SK-N-SH treated with all-trans-retinoic acid at 6 μM for 48 hours (cell line): Measurements from ENCODE around the gene OBSL1.

ENCODE experiments used
- ATAC-seq: fragments of 200-7000 bp; cut with Tn5 transposase; 3 replicates; pipeline ENCODE4 v1.9.1; 2020; ENCODE audit warnings: mild to moderate bottlenecking, moderate library complexity
- ARNTL ChIP-seq: fragments of 450-650 bp; formaldehyde crosslinking; IDR thresholded peaks from 2 replicates; pipeline ENCODE4 v1.5.0; 2020; ENCODE audit warnings: low read depth, mild to moderate bottlenecking, moderate library complexity, borderline replicate concordance
- BACH2 ChIP-seq: fragments of 250-450 bp; sonication (Bioruptor Pico); IDR thresholded peaks from 2 replicates; pipeline ENCODE4 v1.9.0; 2021; ENCODE audit warnings: mild to moderate bottlenecking, borderline replicate concordance
- CSDC2 ChIP-seq: fragments of 250-450 bp; sonication (Bioruptor Pico); IDR thresholded peaks from 2 replicates; pipeline ENCODE4 v1.5.0; 2020; ENCODE audit warnings: mild to moderate bottlenecking, moderate library complexity
- ESRRG ChIP-seq: fragments of 250-450 bp; sonication (Bioruptor Pico); IDR thresholded peaks from 2 replicates; pipeline ENCODE4 v1.6.1; 2021; ENCODE audit warnings: mild to moderate bottlenecking
- ISL1 ChIP-seq: fragments of 250-450 bp; sonication (Bioruptor Pico); IDR thresholded peaks from 2 replicates; pipeline ENCODE4 v2.1.2; 2022; ENCODE audit warnings: mild to moderate bottlenecking, moderate library complexity
- OSR1 ChIP-seq: fragments of 250-450 bp; sonication (Bioruptor Pico); IDR thresholded peaks from 2 replicates; pipeline ENCODE4 v1.8.0; 2022; ENCODE audit warnings: moderate library complexity, mild to moderate bottlenecking, inconsistent platforms
- PATZ1 ChIP-seq: fragments of 250-450 bp; sonication (Bioruptor Pico); IDR thresholded peaks from 2 replicates; pipeline ENCODE4 v1.8.0; 2020; ENCODE audit warnings: mild to moderate bottlenecking, moderate library complexity, borderline replicate concordance
- PPARA ChIP-seq: fragments of 250-450 bp; sonication (Bioruptor Pico); IDR thresholded peaks from 2 replicates; pipeline ENCODE4 v1.5.0; 2020; ENCODE audit warnings: mild to moderate bottlenecking, borderline replicate concordance
- RARB ChIP-seq: fragments of 250-450 bp; sonication (Bioruptor Pico); IDR thresholded peaks from 2 replicates; pipeline ENCODE4 v1.8.0; 2021; ENCODE audit warnings: mild to moderate bottlenecking, moderate library complexity
- SNAI2 ChIP-seq: fragments of 250-450 bp; sonication (Bioruptor Pico); IDR thresholded peaks from 2 replicates; pipeline ENCODE4 v1.5.0; 2020; ENCODE audit warnings: mild to moderate bottlenecking, moderate library complexity
- TCF4 ChIP-seq: fragments of 250-450 bp; sonication (Bioruptor Pico); IDR thresholded peaks from 2 replicates; pipeline ENCODE4 v1.8.0; 2021; ENCODE audit warnings: mild to moderate bottlenecking, moderate library complexity, borderline replicate concordance
- TOX ChIP-seq: fragments of 250-450 bp; sonication (Bioruptor Pico); IDR thresholded peaks from 2 replicates; pipeline ENCODE4 v1.8.0; 2021; ENCODE audit warnings: mild to moderate bottlenecking, moderate library complexity, borderline replicate concordance
- TSHZ2 ChIP-seq: fragments of 250-450 bp; sonication (Bioruptor Pico); IDR thresholded peaks from 2 replicates; pipeline ENCODE4 v1.5.0; 2020; ENCODE audit warnings: mild to moderate bottlenecking, moderate library complexity
- ZC3H10 ChIP-seq: fragments of 250-450 bp; sonication (Bioruptor Pico); IDR thresholded peaks from 2 replicates; pipeline ENCODE4 v1.5.1; 2021; ENCODE audit warnings: mild to moderate bottlenecking, moderate library complexity
- ZFP3 ChIP-seq: fragments of 250-450 bp; sonication (Bioruptor Pico); IDR thresholded peaks from 2 replicates; pipeline ENCODE4 v1.5.0; 2020; ENCODE audit warnings: mild to moderate bottlenecking, moderate library complexity
- ZFP30 ChIP-seq: fragments of 450-650 bp; formaldehyde crosslinking; IDR thresholded peaks from 2 replicates; pipeline ENCODE4 v1.5.0; 2022; ENCODE audit warnings: mild to moderate bottlenecking, moderate library complexity
- ZNF70 ChIP-seq: fragments of 450-650 bp; formaldehyde crosslinking; IDR thresholded peaks from 2 replicates; pipeline ENCODE4 v1.5.0; 2020; ENCODE audit warnings: mild to moderate bottlenecking, moderate library complexity
- ZNF8 ChIP-seq: fragments of 450-650 bp; formaldehyde crosslinking; IDR thresholded peaks from 2 replicates; pipeline ENCODE4 v1.5.0; 2020; ENCODE audit warnings: mild to moderate bottlenecking, moderate library complexity
- TF ChIP-seq, protein P1 (sequence below): fragments of 250-450 bp; sonication (Bioruptor Pico); IDR thresholded peaks from 2 replicates; pipeline ENCODE4 v1.8.0; 2021; ENCODE audit warnings: low read depth, mild to moderate bottlenecking, moderate library complexity, borderline replicate concordance
- TF ChIP-seq, protein P2 (sequence below): fragments of 250-450 bp; sonication (Bioruptor Pico); IDR thresholded peaks from 2 replicates; pipeline ENCODE4 v1.5.1; 2020; ENCODE audit warnings: low read depth, mild to moderate bottlenecking, moderate library complexity
- TF ChIP-seq, protein P3 (sequence below): fragments of 250-450 bp; sonication (Bioruptor Pico); IDR thresholded peaks from 2 replicates; pipeline ENCODE4 v1.5.1; 2021; ENCODE audit warnings: mild to moderate bottlenecking, moderate library complexity

The OBSL1 gene

DNA sequence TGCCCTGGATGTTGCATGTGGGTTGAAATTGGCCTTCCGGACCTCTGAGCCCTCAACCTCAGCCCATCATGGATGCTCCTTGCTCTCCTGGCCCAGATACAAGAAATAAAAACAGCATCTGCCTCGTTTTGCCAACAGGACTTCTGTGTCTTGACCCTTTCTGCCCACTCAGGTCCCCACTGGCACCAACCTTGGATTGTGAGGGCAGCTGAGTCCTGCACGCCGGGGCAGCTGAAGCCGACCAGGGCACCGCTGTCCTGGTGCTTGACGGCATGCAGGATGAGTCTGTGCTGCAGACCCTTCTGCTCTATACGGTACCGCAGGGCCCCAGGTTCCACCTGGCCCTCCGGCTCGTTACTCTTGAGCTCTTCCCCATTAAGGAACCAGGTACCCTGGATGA lies 4.7 kb downstream of the OBSL1 start:
- no peak for ATAC-seq
- TF ChIP-seq ZC3H10 (CRISPR knock-in tag) (no peak), ISL1 (no peak), ZFP30 (CRISPR knock-in tag) (no peak), OSR1 (CRISPR knock-in tag) (no peak), TOX (CRISPR knock-in tag) (no peak), TCF4 (CRISPR knock-in tag) (no peak), ARNTL (no peak), BACH2 (no peak), CSDC2 (CRISPR knock-in tag) (no peak), PATZ1 (CRISPR knock-in tag) (no peak), ZNF70 (no peak), ESRRG (no peak), TSHZ2 (CRISPR knock-in tag) (no peak), SNAI2 (CRISPR knock-in tag) (no peak)
- TF ChIP-seq, protein P1, sequence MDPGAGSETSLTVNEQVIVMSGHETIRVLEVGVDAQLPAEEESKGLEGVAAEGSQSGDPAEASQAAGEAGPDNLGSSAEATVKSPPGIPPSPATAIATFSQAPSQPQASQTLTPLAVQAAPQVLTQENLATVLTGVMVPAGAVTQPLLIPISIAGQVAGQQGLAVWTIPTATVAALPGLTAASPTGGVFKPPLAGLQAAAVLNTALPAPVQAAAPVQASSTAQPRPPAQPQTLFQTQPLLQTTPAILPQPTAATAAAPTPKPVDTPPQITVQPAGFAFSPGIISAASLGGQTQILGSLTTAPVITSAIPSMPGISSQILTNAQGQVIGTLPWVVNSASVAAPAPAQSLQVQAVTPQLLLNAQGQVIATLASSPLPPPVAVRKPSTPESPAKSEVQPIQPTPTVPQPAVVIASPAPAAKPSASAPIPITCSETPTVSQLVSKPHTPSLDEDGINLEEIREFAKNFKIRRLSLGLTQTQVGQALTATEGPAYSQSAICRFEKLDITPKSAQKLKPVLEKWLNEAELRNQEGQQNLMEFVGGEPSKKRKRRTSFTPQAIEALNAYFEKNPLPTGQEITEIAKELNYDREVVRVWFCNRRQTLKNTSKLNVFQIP (CRISPR knock-in tag), result no peak
- TF ChIP-seq, protein P2, sequence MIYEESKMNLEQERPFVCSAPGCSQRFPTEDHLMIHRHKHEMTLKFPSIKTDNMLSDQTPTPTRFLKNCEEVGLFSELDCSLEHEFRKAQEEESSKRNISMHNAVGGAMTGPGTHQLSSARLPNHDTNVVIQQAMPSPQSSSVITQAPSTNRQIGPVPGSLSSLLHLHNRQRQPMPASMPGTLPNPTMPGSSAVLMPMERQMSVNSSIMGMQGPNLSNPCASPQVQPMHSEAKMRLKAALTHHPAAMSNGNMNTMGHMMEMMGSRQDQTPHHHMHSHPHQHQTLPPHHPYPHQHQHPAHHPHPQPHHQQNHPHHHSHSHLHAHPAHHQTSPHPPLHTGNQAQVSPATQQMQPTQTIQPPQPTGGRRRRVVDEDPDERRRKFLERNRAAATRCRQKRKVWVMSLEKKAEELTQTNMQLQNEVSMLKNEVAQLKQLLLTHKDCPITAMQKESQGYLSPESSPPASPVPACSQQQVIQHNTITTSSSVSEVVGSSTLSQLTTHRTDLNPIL (CRISPR knock-in tag), result no peak
- TF ChIP-seq, protein P3, sequence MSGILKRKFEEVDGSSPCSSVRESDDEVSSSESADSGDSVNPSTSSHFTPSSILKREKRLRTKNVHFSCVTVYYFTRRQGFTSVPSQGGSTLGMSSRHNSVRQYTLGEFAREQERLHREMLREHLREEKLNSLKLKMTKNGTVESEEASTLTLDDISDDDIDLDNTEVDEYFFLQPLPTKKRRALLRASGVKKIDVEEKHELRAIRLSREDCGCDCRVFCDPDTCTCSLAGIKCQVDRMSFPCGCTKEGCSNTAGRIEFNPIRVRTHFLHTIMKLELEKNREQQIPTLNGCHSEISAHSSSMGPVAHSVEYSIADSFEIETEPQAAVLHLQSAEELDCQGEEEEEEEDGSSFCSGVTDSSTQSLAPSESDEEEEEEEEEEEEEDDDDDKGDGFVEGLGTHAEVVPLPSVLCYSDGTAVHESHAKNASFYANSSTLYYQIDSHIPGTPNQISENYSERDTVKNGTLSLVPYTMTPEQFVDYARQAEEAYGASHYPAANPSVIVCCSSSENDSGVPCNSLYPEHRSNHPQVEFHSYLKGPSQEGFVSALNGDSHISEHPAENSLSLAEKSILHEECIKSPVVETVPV (CRISPR knock-in tag), result no peak
- TF ChIP-seq, all 23 proteins: peak for 0

DNA sequence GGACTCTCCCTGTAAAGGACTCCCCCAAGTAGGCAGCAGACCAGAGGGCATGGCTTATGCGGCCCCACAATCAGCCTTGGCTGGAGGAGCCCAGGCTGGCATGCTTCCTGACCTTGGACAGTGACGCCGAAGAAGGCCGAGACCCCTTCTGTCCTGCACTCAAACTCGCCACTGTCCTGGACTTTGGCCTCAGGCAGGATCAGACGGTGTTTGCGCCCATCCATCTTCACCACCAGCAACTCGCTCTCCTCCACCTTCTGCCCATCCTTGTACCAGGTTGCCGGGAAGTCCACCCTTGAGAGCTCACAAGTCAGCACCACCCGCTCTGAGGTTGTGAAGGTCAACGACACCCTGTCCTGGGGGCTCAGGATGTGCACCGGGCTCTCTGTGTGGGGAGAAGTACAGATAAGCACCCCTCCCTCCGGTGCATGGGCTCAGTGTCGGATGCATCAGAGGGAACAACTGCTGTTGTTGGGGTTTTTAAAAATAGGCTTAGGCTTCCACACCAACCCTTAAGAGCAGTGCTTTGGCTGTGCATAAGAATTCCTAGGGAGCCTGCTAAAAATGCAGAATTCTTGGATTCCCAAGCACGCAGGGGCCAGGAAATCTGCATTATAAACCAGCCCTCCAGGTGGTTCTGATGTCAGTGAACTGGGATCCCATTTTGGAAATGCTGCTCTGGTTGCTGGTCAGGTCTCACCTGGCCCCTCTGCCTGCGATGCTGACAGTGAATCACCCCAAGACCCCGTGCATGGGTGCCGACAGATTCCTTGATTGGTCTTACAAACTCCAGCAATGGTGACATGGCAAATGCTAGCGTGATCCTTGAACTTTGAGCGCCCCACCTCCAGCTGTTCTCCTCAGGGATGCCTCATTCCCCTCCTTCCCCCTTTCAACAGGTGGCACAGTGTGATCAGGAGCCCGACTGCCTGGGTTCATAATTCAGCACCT lies 5.9 kb downstream of the OBSL1 start:
- no peak for ATAC-seq
- TF ChIP-seq, protein P1 (CRISPR knock-in tag), result no peak
- TF ChIP-seq, protein P3 (CRISPR knock-in tag), result no peak
- TF ChIP-seq TCF4 (CRISPR knock-in tag), result no peak
- no peak for TF ChIP-seq TSHZ2 (CRISPR knock-in tag)
- TF ChIP-seq ZFP3 (CRISPR knock-in tag), result no peak
- TF ChIP-seq SNAI2 (CRISPR knock-in tag), result no peak
- no peak for TF ChIP-seq PPARA (CRISPR knock-in tag)
- TF ChIP-seq ZNF8 (CRISPR knock-in tag), result no peak
- TF ChIP-seq RARB (CRISPR knock-in tag), result no peak
- no peak for TF ChIP-seq BACH2
- TF ChIP-seq TOX (CRISPR knock-in tag), result no peak
- TF ChIP-seq ISL1, result no peak
